ENCODE results near the gene CCDC142. TPM values are rescaled to one million over a fixed set of nuclear protein-coding genes. Genes with fewer than 3 reads are reported as not detected.

CCDC142 gene
- total and polyA plus RNA-seq, 9 donors, result 3.7 to 31.1 (median 21.7) TPM

- WGBS, 3 donors, result 62 to 77% (median 74%) methylated on average over 6 of the region's 6 CpGs
- Histone ChIP-seq H3K27ac (no peak overlapping the region), H3K9me3 (no peaks in the 10 kb centered on the region), H3K4me3 (no peak overlapping the region), H3K36me3 (no peaks in the 10 kb centered on the region), H3K4me1 (ENCODE audit: insufficient read depth) (peaks cover 7% of the 10 kb centered on the region), H3K27me3 (no peaks in the 10 kb centered on the region)
- no peak for TF ChIP-seq CTCF (IDR thresholded peaks at IDR 0.05)
- no peak for TF ChIP-seq POLR2A (IDR thresholded peaks at IDR 0.05)
- no peak for TF ChIP-seq EP300 (IDR thresholded peaks at IDR 0.05)
- intact Hi-C loops (cut with DNase I), result no loop called here
- DNase-seq, result no peak
These were observed 45.7 kb downstream of the CCDC142 start for GRCh38 chr2:74436848-74437695.

- Histone ChIP-seq H3K27ac (no peak overlapping the region), H3K27me3 (no peaks in the 10 kb centered on the region), H3K4me3 (no peak overlapping the region), H3K4me1 (ENCODE audit: insufficient read depth) (peaks cover 7% of the 10 kb centered on the region), H3K9me3 (no peaks in the 10 kb centered on the region), H3K36me3 (no peaks in the 10 kb centered on the region)
- TF ChIP-seq EP300 (IDR thresholded peaks at IDR 0.05), result no peak
- no peak for TF ChIP-seq CTCF (IDR thresholded peaks at IDR 0.05)
- no peak for TF ChIP-seq POLR2A (IDR thresholded peaks at IDR 0.05)
- no peak for DNase-seq
- WGBS, 3 donors, result 70 to 71% (median 71%) methylated on average over 43 of the region's 43 CpGs
- intact Hi-C loops (cut with DNase I), result no loop called here
These were observed 46.5 kb downstream of the CCDC142 start for GRCh38 chr2:74436111-74436805.

GRCh38 chr2:74430502-74430901 is 52.3 kb downstream of the CCDC142 start:
- no peaks in the 10 kb centered on the region for H3K27me3 ChIP-seq
- no peaks in the 10 kb centered on the region for H3K4me1 ChIP-seq (ENCODE audit: insufficient read depth)
- no peak overlapping the region for H3K4me3 ChIP-seq
- DNase-seq, result no peak
- intact Hi-C loops (cut with DNase I), result no loop called here
- H3K27ac ChIP-seq, result no peak overlapping the region
- no peaks in the 10 kb centered on the region for H3K36me3 ChIP-seq
- 81 to 90% (median 82%) methylated on average over 11 of the region's 11 CpGs for WGBS, 3 donors
- TF ChIP-seq POLR2A (IDR thresholded peaks at IDR 0.05) (no peak), EP300 (IDR thresholded peaks at IDR 0.05) (no peak), CTCF (IDR thresholded peaks at IDR 0.05) (no peak)
- H3K9me3 ChIP-seq, result no peaks in the 10 kb centered on the region

- no peaks in the 10 kb centered on the region for H3K4me1 ChIP-seq (ENCODE audit: insufficient read depth)
- no peak for TF ChIP-seq EP300 (IDR thresholded peaks at IDR 0.05)
- TF ChIP-seq POLR2A (IDR thresholded peaks at IDR 0.05), result no peak
- no peak for TF ChIP-seq CTCF (IDR thresholded peaks at IDR 0.05)
- H3K27ac ChIP-seq, result no peak overlapping the region
- H3K4me3 ChIP-seq, result no peak overlapping the region
- H3K27me3 ChIP-seq, result no peaks in the 10 kb centered on the region
- no peak for DNase-seq
- H3K36me3 ChIP-seq, result no peaks in the 10 kb centered on the region
- WGBS, 3 donors, result 80 to 83% (median 82%) methylated on average over 18 of the region's 18 CpGs
- no peaks in the 10 kb centered on the region for H3K9me3 ChIP-seq
- intact Hi-C loops (cut with DNase I), result no loop called here
These were observed 53.0 kb downstream of the CCDC142 start for GRCh38 chr2:74429487-74430451.
